ENCODE results near the gene ACE.

Gene ACE

GRCh38 chr17:63429766-63430165 is 47.1 kb upstream of the ACE start:
- Histone ChIP-seq H3K4me3 (ENCODE audit: low read depth, low read length) (no peak overlapping the region), H3K4me1 (ENCODE audit: control insufficient read depth, insufficient read depth, low read length) (no peaks in the 10 kb centered on the region; the same call in 1 of the 2 replicates), H3K27ac (ENCODE audit: extremely low read depth, low read depth, low read length) (no peak overlapping the region), H3K36me3 (ENCODE audit: control insufficient read depth in 2 of 2, insufficient read depth in 1 of 2, low read length in 2 of 2) (peaks cover 0 to 1% of the 10 kb centered on the region in 2 experiments; a peak in 1 of 3 replicates), H3K9me3 (ENCODE audit: control insufficient read depth, insufficient read depth, low read depth, low read length) (no peaks in the 10 kb centered on the region)
- TF ChIP-seq TCF7L2 (IDR thresholded peaks at IDR 0.05; ENCODE audit: borderline replicate concordance, low read depth, low read length) (no peak), ZNF677 (tag by site-specific recombination; IDR thresholded peaks at IDR 0.05) (no peak), PATZ1 (tag by site-specific recombination; IDR thresholded peaks at IDR 0.05) (no peak), ZNF530 (tag by site-specific recombination; IDR thresholded peaks at IDR 0.05; ENCODE audit: low read depth) (no peak), ZNF510 (tag by site-specific recombination; IDR thresholded peaks at IDR 0.05; ENCODE audit: insufficient replicate concordance) (no peak), IKZF3 (tag by site-specific recombination; IDR thresholded peaks at IDR 0.05) (no peak), ZNF140 (tag by site-specific recombination; IDR thresholded peaks at IDR 0.05) (no peak), ZNF830 (tag by site-specific recombination; IDR thresholded peaks at IDR 0.05; ENCODE audit: low read depth) (no peak), GLI2 (tag by site-specific recombination; IDR thresholded peaks at IDR 0.05; ENCODE audit: borderline replicate concordance, low read depth) (no peak), BCL11A (tag by site-specific recombination; IDR thresholded peaks at IDR 0.05; ENCODE audit: low read depth) (no peak), HOXA7 (CRISPR knock-in tag; IDR thresholded peaks at IDR 0.05; ENCODE audit: borderline replicate concordance) (no peak), ZNF843 (tag by site-specific recombination; IDR thresholded peaks at IDR 0.05) (no peak), ZNF645 (tag by site-specific recombination; IDR thresholded peaks at IDR 0.05) (no peak), ZNF354C (tag by site-specific recombination; IDR thresholded peaks at IDR 0.05; ENCODE audit: borderline replicate concordance, low read depth) (no peak), ZNF138 (tag by site-specific recombination; IDR thresholded peaks at IDR 0.05; ENCODE audit: borderline replicate concordance) (no peak), PRDM1 (tag by site-specific recombination; IDR thresholded peaks at IDR 0.05) (no peak), ZNF692 (tag by site-specific recombination; IDR thresholded peaks at IDR 0.05) (no peak), ZNF10 (tag by site-specific recombination; IDR thresholded peaks at IDR 0.05) (no peak)
- TF ChIP-seq, protein P1, sequence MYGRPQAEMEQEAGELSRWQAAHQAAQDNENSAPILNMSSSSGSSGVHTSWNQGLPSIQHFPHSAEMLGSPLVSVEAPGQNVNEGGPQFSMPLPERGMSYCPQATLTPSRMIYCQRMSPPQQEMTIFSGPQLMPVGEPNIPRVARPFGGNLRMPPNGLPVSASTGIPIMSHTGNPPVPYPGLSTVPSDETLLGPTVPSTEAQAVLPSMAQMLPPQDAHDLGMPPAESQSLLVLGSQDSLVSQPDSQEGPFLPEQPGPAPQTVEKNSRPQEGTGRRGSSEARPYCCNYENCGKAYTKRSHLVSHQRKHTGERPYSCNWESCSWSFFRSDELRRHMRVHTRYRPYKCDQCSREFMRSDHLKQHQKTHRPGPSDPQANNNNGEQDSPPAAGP (tag by site-specific recombination; IDR thresholded peaks at IDR 0.05), result no peak
- TF ChIP-seq, protein P2, sequence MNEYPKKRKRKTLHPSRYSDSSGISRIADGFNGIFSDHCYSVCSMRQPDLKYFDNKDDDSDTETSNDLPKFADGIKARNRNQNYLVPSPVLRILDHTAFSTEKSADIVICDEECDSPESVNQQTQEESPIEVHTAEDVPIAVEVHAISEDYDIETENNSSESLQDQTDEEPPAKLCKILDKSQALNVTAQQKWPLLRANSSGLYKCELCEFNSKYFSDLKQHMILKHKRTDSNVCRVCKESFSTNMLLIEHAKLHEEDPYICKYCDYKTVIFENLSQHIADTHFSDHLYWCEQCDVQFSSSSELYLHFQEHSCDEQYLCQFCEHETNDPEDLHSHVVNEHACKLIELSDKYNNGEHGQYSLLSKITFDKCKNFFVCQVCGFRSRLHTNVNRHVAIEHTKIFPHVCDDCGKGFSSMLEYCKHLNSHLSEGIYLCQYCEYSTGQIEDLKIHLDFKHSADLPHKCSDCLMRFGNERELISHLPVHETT (tag by site-specific recombination; IDR thresholded peaks at IDR 0.05), result no peak
- ChIA-PET POLR2A (interaction anchor here (2.1 kb wide), 1 partner anchor 192 kb away, joined by 9 read pairs; the partner anchor contains the start of gene MAP3K3), CTCF (interaction anchor here (0.7 to 8.8 kb wide), 4 partner anchors 14 to 273 kb away, joined by 3 to 74 read pairs (median 20); partner anchors contain the start of gene ACE)

Data from HEK293 (cell line).